Measurements from ENCODE around the gene FBXL3. TPM values are rescaled to one million over a fixed set of nuclear protein-coding genes. Genes with fewer than 3 reads are reported as not detected.

The FBXL3 gene
- total RNA-seq, 1 experiment from 2014 or later: 39.1 TPM

- Histone ChIP-seq H3K79me2 (ENCODE audit: low read length) (no peaks in the 10 kb centered on the region), H2AFZ (ENCODE audit: low read length) (no peak overlapping the region), H3K9ac (ENCODE audit: low read length) (no peak overlapping the region), H3K4me1 (ENCODE audit: insufficient read depth, low read length) (no peaks in the 10 kb centered on the region), H3K9me3 (ENCODE audit: low read length) (no peaks in the 10 kb centered on the region), H3K4me3 (ENCODE audit: low read length) (no peak overlapping the region), H3K27me3 (ENCODE audit: low read length) (no peaks in the 10 kb centered on the region), H3K4me2 (ENCODE audit: low read length) (no peak overlapping the region), H4K20me1 (ENCODE audit: low read length) (no peaks in the 10 kb centered on the region), H3F3A (ENCODE audit: low read length, unreplicated experiment) (no peaks in the 10 kb centered on the region), H3K27ac (ENCODE audit: low read length) (no peak overlapping the region), H3K9me2 (replicated peaks; ENCODE audit: low read length) (no peaks in the 10 kb centered on the region), H3K36me3 (ENCODE audit: low read depth, low read length) (no peaks in the 10 kb centered on the region)
- BruUV-seq (replicated peaks): no TSS peak
- ChIA-PET CTCF (no interaction called here), POLR2A (ENCODE audit: unreplicated experiment) (no interaction called here)
- DNase-seq (no peak), ATAC-seq (no peak)
- intact Hi-C loops (cut with micrococcal nuclease): loop anchor here (5.0 kb wide), 1 partner anchor 81 kb away; no protein-coding TSS in a partner anchor
- TF ChIP-seq EZH2phosphoT487 (IDR thresholded peaks at IDR 0.05; ENCODE audit: borderline replicate concordance, low read length): no peak
- TF ChIP-seq EZH2 (IDR thresholded peaks at IDR 0.05; ENCODE audit: low read length, unreplicated experiment): no peak
- no peak for TF ChIP-seq CTCF (conservative IDR thresholded peaks at IDR 0.05; ENCODE audit: low read depth, low read length)
Observed at GRCh38 chr13:76983676-76984075, 43.3 kb downstream of the FBXL3 start.

- Histone ChIP-seq H3K27me3 (ENCODE audit: low read length) (no peaks in the 10 kb centered on the region), H3K4me2 (ENCODE audit: low read length) (no peak overlapping the region), H3K79me2 (ENCODE audit: low read length) (no peaks in the 10 kb centered on the region), H4K20me1 (ENCODE audit: low read length) (no peaks in the 10 kb centered on the region), H3K4me3 (ENCODE audit: low read length) (no peak overlapping the region), H3K4me1 (ENCODE audit: insufficient read depth, low read length) (no peaks in the 10 kb centered on the region), H3K27ac (ENCODE audit: low read length) (no peak overlapping the region), H3K9me3 (ENCODE audit: low read length) (no peaks in the 10 kb centered on the region), H3K9ac (ENCODE audit: low read length) (no peak overlapping the region), H3F3A (ENCODE audit: low read length, unreplicated experiment) (no peaks in the 10 kb centered on the region), H3K36me3 (ENCODE audit: low read depth, low read length) (no peaks in the 10 kb centered on the region), H3K9me2 (replicated peaks; ENCODE audit: low read length) (no peaks in the 10 kb centered on the region), H2AFZ (ENCODE audit: low read length) (no peak overlapping the region)
- POLR2A ChIA-PET (ENCODE audit: unreplicated experiment): no interaction called here
- DNase-seq (no peak), ATAC-seq (no peak)
- TF ChIP-seq CTCF (conservative IDR thresholded peaks at IDR 0.05; ENCODE audit: low read depth, low read length) (no peak), EZH2phosphoT487 (IDR thresholded peaks at IDR 0.05; ENCODE audit: borderline replicate concordance, low read length) (no peak), EZH2 (IDR thresholded peaks at IDR 0.05; ENCODE audit: low read length, unreplicated experiment) (no peak)
- CTCF ChIA-PET: no interaction called here
- intact Hi-C loops (cut with micrococcal nuclease): loop anchor here (5.0 kb wide), 1 partner anchor 80 kb away; no protein-coding TSS in a partner anchor
- BruUV-seq (replicated peaks): no TSS peak
Observed at GRCh38 chr13:76982061-76982460, 44.9 kb downstream of the FBXL3 start.

GRCh38 chr13:76980075-76980718 is 46.8 kb downstream of the FBXL3 start:
- H4K20me1 ChIP-seq (ENCODE audit: low read length): no peaks in the 10 kb centered on the region
- peak overlapping the region; percentile 75; the same call in 1 of the 2 replicates for H2AFZ ChIP-seq (ENCODE audit: low read length)
- no peaks in the 10 kb centered on the region for H3F3A ChIP-seq (ENCODE audit: low read length, unreplicated experiment)
- DNase-seq: peak; percentile 71
- H3K79me2 ChIP-seq (ENCODE audit: low read length): no peaks in the 10 kb centered on the region
- TF ChIP-seq CTCF (conservative IDR thresholded peaks at IDR 0.05; ENCODE audit: low read depth, low read length) (peak; percentile 84), EZH2 (IDR thresholded peaks at IDR 0.05; ENCODE audit: low read length, unreplicated experiment) (no peak), EZH2phosphoT487 (IDR thresholded peaks at IDR 0.05; ENCODE audit: borderline replicate concordance, low read length) (no peak)
- peak overlapping the region; percentile 79 for H3K4me2 ChIP-seq (ENCODE audit: low read length)
- BruUV-seq (replicated peaks): no TSS peak
- H3K27ac ChIP-seq (ENCODE audit: low read length): no peak overlapping the region
- no peaks in the 10 kb centered on the region for H3K9me3 ChIP-seq (ENCODE audit: low read length)
- ChIA-PET CTCF (interaction anchor here (0.6 to 1.0 kb wide), 2 partner anchors 72 to 312 kb away, joined by 3 to 7 read pairs; no protein-coding TSS in a partner anchor), POLR2A (ENCODE audit: unreplicated experiment) (no interaction called here)
- H3K9ac ChIP-seq (ENCODE audit: low read length): no peak overlapping the region
- H3K9me2 ChIP-seq (replicated peaks; ENCODE audit: low read length): no peaks in the 10 kb centered on the region
- peak; percentile 99 for ATAC-seq
- intact Hi-C loops (cut with micrococcal nuclease): loop anchor here (2.0 to 5.0 kb wide), 2 partner anchors 78 to 313 kb away; no protein-coding TSS in a partner anchor
- no peaks in the 10 kb centered on the region for H3K27me3 ChIP-seq (ENCODE audit: low read length)
- H3K4me3 ChIP-seq (ENCODE audit: low read length): peak overlapping the region; percentile 59
- no peaks in the 10 kb centered on the region for H3K36me3 ChIP-seq (ENCODE audit: low read depth, low read length)
- no peaks in the 10 kb centered on the region for H3K4me1 ChIP-seq (ENCODE audit: insufficient read depth, low read length)
